ENCODE measurements around the gene EHBP1L1.

DNA sequence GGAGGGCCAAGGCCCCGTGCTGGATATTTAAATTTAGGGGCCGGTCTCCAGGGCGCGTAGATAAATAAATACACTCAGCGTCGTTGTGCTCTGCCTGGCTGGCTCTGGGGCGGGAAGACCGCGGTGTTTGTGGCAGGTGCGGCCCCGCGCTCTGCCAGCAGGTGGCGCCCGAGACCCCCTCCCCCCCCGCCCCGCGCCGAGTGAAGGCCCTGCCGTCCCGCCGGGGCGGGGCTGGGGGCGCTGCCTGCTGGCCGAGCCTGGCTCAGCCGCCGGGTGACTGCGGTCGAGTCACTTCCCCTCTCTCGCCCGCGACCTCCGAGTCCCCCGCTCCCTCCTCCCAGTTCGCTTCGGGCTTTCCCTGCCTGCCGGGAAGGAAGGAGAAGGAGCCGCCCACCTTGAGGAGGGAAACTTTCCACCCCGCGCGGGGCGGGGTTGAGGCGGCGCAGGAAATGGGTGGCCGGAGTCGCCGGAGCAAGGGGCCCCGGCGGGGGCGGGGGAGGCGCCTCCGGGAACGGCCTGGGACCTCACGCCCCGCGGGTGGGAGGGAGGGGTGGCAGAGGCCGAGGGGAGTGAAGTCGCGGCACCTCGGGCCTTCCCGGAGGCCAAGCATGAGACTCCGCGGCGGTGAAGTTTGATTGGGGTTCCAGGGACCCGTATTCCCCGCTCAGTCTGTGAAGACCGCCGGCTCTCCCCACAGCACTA is 1.6 kb upstream of the EHBP1L1 start:
- TF ChIP-seq, protein P1, sequence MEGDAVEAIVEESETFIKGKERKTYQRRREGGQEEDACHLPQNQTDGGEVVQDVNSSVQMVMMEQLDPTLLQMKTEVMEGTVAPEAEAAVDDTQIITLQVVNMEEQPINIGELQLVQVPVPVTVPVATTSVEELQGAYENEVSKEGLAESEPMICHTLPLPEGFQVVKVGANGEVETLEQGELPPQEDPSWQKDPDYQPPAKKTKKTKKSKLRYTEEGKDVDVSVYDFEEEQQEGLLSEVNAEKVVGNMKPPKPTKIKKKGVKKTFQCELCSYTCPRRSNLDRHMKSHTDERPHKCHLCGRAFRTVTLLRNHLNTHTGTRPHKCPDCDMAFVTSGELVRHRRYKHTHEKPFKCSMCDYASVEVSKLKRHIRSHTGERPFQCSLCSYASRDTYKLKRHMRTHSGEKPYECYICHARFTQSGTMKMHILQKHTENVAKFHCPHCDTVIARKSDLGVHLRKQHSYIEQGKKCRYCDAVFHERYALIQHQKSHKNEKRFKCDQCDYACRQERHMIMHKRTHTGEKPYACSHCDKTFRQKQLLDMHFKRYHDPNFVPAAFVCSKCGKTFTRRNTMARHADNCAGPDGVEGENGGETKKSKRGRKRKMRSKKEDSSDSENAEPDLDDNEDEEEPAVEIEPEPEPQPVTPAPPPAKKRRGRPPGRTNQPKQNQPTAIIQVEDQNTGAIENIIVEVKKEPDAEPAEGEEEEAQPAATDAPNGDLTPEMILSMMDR (IDR thresholded peaks at IDR 0.05) = peak; percentile 96 to 99 (median 97)
- peak in 3 of 4 donors; percentile 63 to 94 (median 71) for TF ChIP-seq EP300 (IDR thresholded peaks at IDR 0.05)
